ENCODE measurements around the gene MYH11.

Gene MYH11

DNA sequence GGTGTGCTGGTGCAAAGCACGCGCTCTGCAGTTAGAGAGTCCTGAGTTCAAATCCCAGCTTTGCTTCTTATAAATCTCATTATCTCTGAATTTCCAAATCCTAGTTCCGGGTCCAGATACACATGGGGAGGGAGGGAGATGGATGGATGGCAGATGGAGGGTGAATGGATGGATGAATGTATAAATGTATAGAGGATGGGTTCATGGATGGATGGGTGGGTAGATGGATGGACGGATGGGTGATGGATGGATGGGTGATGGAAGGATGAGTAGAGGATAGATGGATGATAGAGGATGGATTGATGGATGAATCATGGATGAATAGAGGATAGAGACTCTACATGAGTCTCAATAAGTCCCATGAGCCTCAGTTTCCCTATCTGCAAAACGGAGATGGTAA is 89.9 kb downstream of the MYH11 start:
- peaks cover 19% of the 10 kb centered on the region for H3K4me1 ChIP-seq
- no peak overlapping the region for H3K27ac ChIP-seq
- H3K9me3 ChIP-seq, result peaks cover 11% of the 10 kb centered on the region; the same call in 1 of the 2 replicates
- H4K20me1 ChIP-seq, result no peaks in the 10 kb centered on the region
- no peak overlapping the region for H3K4me3 ChIP-seq
- H3K9ac ChIP-seq, result no peak overlapping the region
- no peak for TF ChIP-seq Cebpa-rat (IDR thresholded peaks at IDR 0.05)
- no peaks in the 10 kb centered on the region for H3K36me3 ChIP-seq
- H3K4me2 ChIP-seq, result no peak overlapping the region
- no peaks in the 10 kb centered on the region for H3K27me3 ChIP-seq

DNA sequence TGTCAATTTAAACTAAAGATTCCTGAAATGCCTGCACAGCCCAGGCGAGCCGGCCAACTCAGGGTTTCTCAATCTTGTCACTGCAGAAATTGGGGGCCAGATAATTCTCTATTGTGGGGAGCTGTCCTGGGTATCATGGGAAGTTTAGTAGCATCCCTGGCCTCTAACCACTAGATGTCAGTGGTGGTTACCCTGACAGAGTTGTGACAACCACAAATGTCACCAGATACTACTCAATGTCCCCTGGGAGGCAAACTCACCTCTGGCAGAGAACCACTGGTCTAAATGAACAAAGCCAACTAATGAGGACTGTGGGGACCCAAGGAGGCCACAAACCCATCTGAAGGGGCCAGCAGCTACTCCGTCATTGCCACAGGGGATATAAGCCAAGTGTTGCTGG is 90.9 kb downstream of the MYH11 start:
- Histone ChIP-seq H3K4me3 (no peak overlapping the region), H3K27ac (no peak overlapping the region), H3K36me3 (no peaks in the 10 kb centered on the region), H3K9ac (no peak overlapping the region), H3K9me3 (peaks cover 11% of the 10 kb centered on the region; the same call in 1 of the 2 replicates), H3K4me1 (peaks cover 27% of the 10 kb centered on the region), H4K20me1 (no peaks in the 10 kb centered on the region), H3K27me3 (no peaks in the 10 kb centered on the region), H3K4me2 (peak overlapping the region; percentile 44; the same call in 1 of the 2 replicates)
- no peak for TF ChIP-seq Cebpa-rat (IDR thresholded peaks at IDR 0.05)

DNA sequence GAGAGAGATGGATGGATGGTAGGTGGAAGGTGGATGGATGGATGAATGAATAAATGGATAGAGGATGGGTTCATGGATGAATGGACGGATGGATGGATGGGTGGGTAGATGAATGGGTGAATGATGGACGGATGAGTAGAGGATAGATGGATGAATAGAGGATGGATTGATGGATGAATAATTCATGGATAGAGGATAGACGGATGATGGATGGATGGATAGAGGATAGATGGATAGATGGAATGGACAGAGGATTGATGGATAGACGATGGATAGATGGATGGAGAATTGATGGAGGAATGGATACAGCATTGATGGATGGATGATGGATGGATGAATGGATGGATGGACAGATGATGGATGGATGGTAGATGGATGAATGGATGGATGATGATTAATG is 91.7 kb downstream of the MYH11 start:
- Histone ChIP-seq H3K36me3 (no peaks in the 10 kb centered on the region), H3K9me3 (peaks cover 11% of the 10 kb centered on the region; the same call in 1 of the 2 replicates), H3K9ac (no peak overlapping the region), H3K4me3 (no peak overlapping the region), H3K4me2 (no peak overlapping the region), H3K27ac (no peak overlapping the region), H4K20me1 (no peaks in the 10 kb centered on the region), H3K27me3 (no peaks in the 10 kb centered on the region), H3K4me1 (peaks cover 27% of the 10 kb centered on the region)
- no peak for TF ChIP-seq Cebpa-rat (IDR thresholded peaks at IDR 0.05)

DNA sequence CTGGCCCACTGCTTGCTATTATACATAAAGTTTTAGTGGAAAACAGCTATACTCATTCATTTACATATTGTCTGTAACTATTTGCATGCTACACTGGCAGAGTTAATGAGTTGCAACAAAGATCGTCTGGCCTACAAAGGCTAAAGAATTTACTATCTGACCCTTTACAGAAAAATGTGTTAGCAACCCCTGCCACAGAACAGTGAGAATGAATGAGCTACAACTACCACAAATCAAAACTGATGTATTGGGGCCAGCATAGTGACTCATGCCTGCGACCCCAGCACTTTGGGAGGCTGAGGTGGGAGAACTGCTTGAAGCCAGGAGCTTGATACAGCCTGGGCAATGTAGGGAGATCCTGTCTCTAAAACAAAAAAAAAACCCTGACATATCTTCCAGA is 92.7 kb downstream of the MYH11 start:
- H3K36me3 ChIP-seq, result no peaks in the 10 kb centered on the region

DNA sequence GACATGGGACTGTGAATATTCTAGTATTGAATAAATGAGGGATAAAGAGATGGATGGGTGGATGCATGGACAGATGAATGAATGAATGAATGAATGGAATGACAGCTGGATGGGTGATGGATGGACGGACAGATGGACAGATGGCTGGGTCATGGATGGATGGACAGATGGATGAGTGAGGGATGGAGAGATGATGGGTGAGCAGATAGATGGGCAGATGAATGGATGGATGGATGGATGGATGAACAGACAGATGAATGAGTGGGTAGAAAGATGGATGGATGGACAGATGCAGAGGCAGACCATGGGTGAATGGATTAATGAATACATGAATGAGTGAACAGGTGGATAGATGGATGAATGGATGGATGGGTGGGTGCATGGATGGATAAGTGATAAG is 96.7 kb downstream of the MYH11 start:
- TF ChIP-seq Cebpa-rat (IDR thresholded peaks at IDR 0.05), result no peak
- Histone ChIP-seq H3K4me2 (no peak overlapping the region), H3K4me3 (no peak overlapping the region), H3K27me3 (no peaks in the 10 kb centered on the region), H3K9me3 (no peaks in the 10 kb centered on the region), H3K36me3 (no peaks in the 10 kb centered on the region), H3K9ac (no peak overlapping the region), H3K4me1 (peaks cover 36% of the 10 kb centered on the region), H4K20me1 (no peaks in the 10 kb centered on the region), H3K27ac (no peak overlapping the region)

More for the DNA sequence above, 92.7 kb downstream of the MYH11 start:
- Histone ChIP-seq H3K4me3 (no peak overlapping the region), H3K9ac (no peak overlapping the region), H3K9me3 (peaks cover 11% of the 10 kb centered on the region; the same call in 1 of the 2 replicates), H3K27me3 (no peaks in the 10 kb centered on the region), H3K4me1 (peaks cover 27% of the 10 kb centered on the region), H3K27ac (no peak overlapping the region), H3K4me2 (no peak overlapping the region), H4K20me1 (no peaks in the 10 kb centered on the region)
- TF ChIP-seq Cebpa-rat (IDR thresholded peaks at IDR 0.05), result no peak

DNA sequence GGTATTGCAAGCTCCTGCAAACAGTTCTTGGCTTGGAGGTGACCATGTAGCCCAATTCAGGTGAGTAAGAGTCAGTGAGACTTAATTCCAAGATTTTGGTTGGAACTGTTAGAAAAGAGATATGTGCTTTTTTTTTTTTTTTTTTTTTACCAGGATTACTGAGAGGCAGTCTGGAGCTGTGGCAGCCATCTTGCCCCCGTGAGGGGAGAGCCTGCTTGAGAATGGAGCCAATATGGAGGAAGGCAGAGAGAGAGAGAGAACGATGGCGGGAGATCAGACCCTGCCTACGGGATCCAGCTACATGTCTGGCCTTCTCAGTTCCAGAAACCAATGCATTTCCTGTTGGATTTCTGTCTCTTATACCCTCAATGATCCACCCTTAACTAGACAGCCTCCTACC is 97.8 kb downstream of the MYH11 start:
- Histone ChIP-seq H3K27ac (no peak overlapping the region), H3K4me3 (no peak overlapping the region), H3K36me3 (no peaks in the 10 kb centered on the region), H3K4me1 (peaks cover 41% of the 10 kb centered on the region), H3K9me3 (no peaks in the 10 kb centered on the region), H3K27me3 (no peaks in the 10 kb centered on the region), H4K20me1 (no peaks in the 10 kb centered on the region), H3K9ac (no peak overlapping the region), H3K4me2 (no peak overlapping the region)
- no peak for TF ChIP-seq Cebpa-rat (IDR thresholded peaks at IDR 0.05)

DNA sequence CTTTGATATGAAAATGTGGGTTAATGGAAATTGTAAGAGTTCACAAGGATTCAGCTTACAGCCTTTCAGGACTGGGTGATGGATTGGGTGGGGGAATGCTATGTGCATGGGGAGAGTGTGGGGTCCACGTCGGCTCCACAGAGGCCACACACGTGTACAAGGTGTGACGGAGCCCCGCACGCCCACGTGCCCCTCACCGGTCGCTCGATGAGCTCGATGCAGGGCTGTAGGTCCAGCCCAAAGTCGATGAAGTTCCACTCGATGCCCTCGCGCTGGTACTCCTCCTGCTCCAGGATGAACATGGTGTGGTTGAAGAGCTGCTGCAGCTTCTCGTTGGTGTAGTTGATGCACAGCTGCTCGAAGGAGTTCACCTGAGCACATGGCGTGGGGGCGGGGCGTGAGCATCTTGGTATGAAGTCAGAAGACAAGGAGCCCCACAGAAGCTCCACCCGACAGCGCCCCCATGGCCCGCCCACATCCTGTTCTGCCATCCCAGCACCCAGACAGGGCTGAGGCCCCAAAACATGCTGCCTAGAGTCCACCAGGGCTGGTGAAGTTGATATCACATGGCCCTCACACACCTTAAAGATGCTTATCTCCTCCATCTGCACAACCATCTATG is 99.1 kb downstream of the MYH11 start:
- Histone ChIP-seq H3K27ac (no peak overlapping the region), H3K4me1 (peaks cover 35% of the 10 kb centered on the region), H3K4me3 (no peak overlapping the region), H3K9ac (no peak overlapping the region), H3K36me3 (no peaks in the 10 kb centered on the region), H3K4me2 (no peak overlapping the region), H4K20me1 (no peaks in the 10 kb centered on the region), H3K9me3 (no peaks in the 10 kb centered on the region), H3K27me3 (no peaks in the 10 kb centered on the region)
- no peak for TF ChIP-seq Cebpa-rat (IDR thresholded peaks at IDR 0.05)

DNA sequence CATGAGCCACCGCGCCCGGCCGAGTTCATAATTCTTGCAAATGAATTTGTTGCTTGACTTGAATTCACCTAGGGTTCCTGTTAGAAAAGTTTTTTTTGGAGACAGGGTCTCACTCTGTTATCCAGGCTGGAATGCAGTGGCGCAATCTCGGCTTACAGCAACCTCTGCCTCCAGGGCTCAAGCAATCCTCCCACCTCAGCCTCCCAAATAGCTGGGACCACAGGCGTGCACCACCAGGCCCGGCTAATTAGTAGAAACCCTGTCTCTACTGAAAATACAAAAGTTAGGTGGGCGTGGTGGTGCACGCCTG is 99.8 kb downstream of the MYH11 start:
- H3K27ac ChIP-seq, result no peak overlapping the region
- no peak overlapping the region for H3K4me3 ChIP-seq

DNA sequence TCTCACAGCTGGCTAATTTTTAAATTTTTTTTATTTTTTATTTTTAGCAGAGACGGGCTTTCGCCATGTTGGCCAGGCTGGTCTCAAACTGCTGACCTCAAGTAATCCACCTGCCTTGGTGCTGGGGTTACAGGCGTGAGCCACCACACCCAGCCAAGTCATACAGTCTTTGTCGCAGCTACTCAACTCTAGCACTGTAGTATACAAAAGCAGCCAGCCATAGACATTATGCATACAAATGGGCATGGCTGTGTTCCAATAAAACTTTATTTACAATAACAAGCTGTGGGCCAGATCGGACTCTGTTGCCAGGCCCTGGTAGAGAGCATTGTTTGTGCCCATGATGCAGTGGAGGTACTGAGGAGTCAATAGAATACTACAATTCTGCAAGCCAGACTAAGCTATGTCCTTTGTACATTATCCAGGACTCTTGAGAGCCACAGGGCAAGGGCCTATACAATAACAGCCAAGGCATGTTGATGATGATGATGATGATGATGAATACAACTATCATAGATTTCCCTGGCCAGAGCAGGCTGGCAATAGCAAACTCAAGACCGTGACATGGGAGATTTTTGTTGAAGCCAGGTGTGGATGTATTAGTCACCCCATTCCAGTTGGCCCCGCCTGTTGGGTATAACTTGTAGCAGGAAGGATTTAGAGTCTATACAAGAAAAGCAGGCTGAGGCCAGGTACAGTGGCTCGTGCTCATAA is 101.8 kb downstream of the MYH11 start:
- Histone ChIP-seq H3K27ac (no peak overlapping the region), H3K9me3 (no peaks in the 10 kb centered on the region), H3K4me3 (no peak overlapping the region), H4K20me1 (no peaks in the 10 kb centered on the region), H3K4me1 (peaks cover 27% of the 10 kb centered on the region), H3K36me3 (no peaks in the 10 kb centered on the region), H3K27me3 (no peaks in the 10 kb centered on the region), H3K4me2 (peak overlapping the region; percentile 59; the same call in 1 of the 2 replicates), H3K9ac (no peak overlapping the region)
- TF ChIP-seq Cebpa-rat (IDR thresholded peaks at IDR 0.05), result no peak

More for the DNA sequence above, 99.8 kb downstream of the MYH11 start:
- no peaks in the 10 kb centered on the region for H4K20me1 ChIP-seq
- no peak overlapping the region for H3K9ac ChIP-seq
- no peak for TF ChIP-seq Cebpa-rat (IDR thresholded peaks at IDR 0.05)
- H3K36me3 ChIP-seq, result no peaks in the 10 kb centered on the region
- peaks cover 34% of the 10 kb centered on the region for H3K4me1 ChIP-seq
- H3K4me2 ChIP-seq, result 0 out of 2 replicates have a peak overlapping the region, but pooled peaks have one; percentile 59
- no peaks in the 10 kb centered on the region for H3K27me3 ChIP-seq
- no peaks in the 10 kb centered on the region for H3K9me3 ChIP-seq

DNA sequence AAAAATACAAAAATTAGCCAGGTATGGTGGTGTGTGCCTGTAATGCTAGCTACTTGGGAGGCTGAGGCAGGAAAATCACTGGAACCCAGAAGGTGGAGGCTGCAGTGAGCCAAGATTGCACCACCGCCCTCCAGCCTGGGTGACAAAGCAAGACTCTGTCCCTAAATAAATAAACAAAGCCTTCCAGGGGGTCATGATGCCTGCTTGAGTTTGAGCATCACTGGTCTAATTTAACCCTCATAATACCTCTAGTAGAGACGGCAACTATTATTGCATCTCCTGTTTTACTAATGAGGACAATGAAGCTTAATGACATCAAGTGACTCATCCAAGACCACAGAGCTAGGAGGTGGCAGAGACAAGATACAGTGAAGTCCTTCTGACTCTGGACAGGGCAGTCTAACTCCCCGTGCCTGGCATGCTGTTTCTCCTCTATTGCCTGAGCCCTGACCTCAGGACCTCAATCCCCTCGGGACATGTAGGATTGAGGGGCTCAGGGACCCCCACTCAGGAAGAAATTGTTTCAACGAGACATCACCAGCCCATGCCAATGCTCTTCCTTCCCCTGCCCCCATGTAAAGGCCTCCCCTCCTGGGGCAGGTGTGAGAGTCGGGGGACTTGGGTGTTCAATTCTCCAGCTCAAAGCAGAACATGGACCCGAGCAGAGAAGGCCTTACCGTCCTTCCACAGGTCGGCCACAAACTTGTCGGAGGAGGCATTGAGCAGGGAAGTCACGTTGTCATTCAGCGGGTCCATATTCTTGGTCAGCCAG is 103.9 kb downstream of the MYH11 start:
- no peaks in the 10 kb centered on the region for H4K20me1 ChIP-seq
- H3K27ac ChIP-seq, result no peak overlapping the region
- H3K9me3 ChIP-seq, result no peaks in the 10 kb centered on the region
- TF ChIP-seq Cebpa-rat (IDR thresholded peaks at IDR 0.05), result no peak
- H3K4me3 ChIP-seq, result no peak overlapping the region
- H3K9ac ChIP-seq, result no peak overlapping the region
- H3K27me3 ChIP-seq, result no peaks in the 10 kb centered on the region
- peaks cover 27% of the 10 kb centered on the region for H3K4me1 ChIP-seq
- H3K36me3 ChIP-seq, result no peaks in the 10 kb centered on the region
- H3K4me2 ChIP-seq, result no peak overlapping the region

Measured in BLaER1 (cell line).